GM23248 (cell line): ENCODE results near the gene LGALS3BP.

Experiments
- EZH2 ChIP-seq: fragments of 200-600 bp; sonication (generic); IDR thresholded peaks from 2 replicates; pipeline ENCODE4 v1.6.1; 2018; ENCODE audit warnings: antibody characterized with exemption, mild to moderate bottlenecking; ENCODE audit not compliant: insufficient read depth, poor library complexity, severe bottlenecking
- EZH2phosphoT487 ChIP-seq: fragments of 200-600 bp; sonication (generic); IDR thresholded peaks from 2 replicates; pipeline ENCODE4 v1.6.1; 2018; ENCODE audit warnings: antibody characterized with exemption, moderate library complexity, mild to moderate bottlenecking, low read depth; ENCODE audit not compliant: insufficient read depth

- TF ChIP-seq EZH2 = no peak
- TF ChIP-seq EZH2phosphoT487 = no peak
Measured at GRCh38 chr17:78997231-78997741, 17.6 kb upstream of the LGALS3BP start.
